HG03039 (cell line): ENCODE results near the gene D2HGDH.

Experiments used
- ATAC-seq: cut with Tn5 transposase; IDR thresholded peaks from one replicate; pipeline ENCODE4 v1.9.1; 2021; ENCODE audit warnings: mild to moderate bottlenecking, moderate library complexity; ENCODE audit not compliant: unreplicated experiment

Gene D2HGDH

DNA sequence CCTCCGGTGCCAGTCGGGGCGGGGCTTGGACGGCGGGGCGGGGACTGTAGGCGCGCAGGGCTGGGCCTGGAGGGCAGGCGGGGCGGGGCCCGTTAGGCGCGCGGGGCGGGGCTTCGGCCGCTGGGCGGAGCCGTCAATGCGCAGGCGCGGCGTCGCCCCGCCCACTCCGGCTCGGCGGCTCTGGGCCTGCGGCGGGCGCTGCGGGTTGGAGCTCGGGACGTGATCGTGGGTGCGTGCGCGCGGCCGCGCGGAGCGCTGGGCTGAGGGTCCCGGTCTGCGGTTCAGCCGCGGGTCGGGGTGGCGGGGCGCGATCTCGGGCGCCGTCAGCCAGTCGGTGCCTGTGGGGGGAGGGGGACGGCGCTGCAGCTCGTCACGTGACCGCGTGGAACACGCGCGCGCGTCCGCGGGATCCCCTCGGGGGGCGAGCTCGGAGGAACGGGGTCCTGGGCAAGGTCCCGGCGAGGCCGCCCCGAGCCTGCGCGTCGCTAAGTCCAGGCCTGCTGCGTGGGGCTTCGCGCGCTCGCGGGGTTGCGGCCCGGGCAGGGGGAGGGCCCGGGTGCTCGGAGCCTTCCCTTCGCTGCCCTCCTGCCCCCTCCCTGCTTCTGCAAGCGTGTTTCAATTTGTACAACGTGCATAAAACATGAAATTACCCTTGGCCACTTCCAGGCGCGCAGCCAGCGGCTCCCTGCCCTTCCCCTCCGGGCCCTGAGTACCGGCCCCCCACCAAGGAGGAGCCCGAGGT is at the start of gene D2HGDH:
Gene D2HGDH, plus strand, starts transcription at position 164 of the 742 bp plus-strand sequence. CDS start 595 bp downstream, outside the sequence.
- peak; percentile 83 for ATAC-seq

GRCh38 chr2:241686324-241686649 is 48.1 kb upstream of the D2HGDH start:
- ATAC-seq: peak; percentile 5

- peak; percentile 87 for ATAC-seq
Measured at GRCh38 chr2:241686650-241687425, 47.6 kb upstream of the D2HGDH start, which contains the start of gene DTYMK. DTYMK (minus strand) TSS chr2:241686815; CDS start chr2:241686783, 32 bp downstream.

GRCh38 chr2:241689306-241689705 is 45.1 kb upstream of the D2HGDH start:
- no peak for ATAC-seq

DNA sequence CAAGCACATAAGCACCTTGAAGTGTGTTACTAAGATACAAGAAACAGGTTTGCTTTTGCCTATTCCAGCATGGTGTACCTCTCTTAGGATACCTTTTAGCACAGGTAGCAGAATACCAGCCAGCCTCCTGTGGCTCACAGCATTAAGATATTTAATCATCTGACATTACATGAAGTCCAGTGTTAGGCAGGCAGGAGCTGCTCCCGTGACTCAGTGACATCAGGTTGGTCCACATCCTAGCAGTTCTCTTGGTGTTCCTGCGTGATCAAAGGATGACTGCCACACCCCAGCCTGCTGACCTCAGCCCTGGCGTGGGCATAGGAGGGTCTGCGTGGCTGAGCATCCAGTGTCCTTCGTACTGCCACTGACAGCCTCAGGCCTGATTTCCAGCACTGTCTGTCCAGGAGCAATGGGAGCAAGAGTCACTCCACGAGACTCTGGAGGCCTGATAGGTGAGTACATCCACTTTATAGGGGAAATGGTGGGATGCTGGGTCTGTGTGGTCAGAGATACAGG is 44.2 kb upstream of the D2HGDH start:
- no peak for ATAC-seq

GRCh38 chr2:241692448-241692847 is 42.0 kb upstream of the D2HGDH start:
- no peak for ATAC-seq

DNA sequence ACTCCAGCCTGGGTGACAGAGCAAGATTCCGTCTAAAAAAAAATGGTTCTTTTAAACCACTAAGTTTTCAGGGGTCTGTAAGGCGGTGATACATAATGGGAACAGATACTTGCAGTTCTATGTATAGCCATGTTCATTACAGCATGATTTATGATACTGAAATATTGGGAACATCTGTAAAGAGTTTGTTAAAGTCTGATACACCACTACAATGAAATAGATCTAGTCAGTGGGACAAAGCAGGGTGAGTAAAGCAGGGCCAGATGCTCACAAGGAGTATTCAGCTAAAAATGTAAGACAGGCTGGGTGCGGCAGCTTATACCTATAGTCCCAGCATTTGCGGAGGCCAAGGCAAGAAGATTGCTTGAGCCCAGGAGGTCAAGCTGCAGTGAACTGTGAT is 38.8 kb upstream of the D2HGDH start:
- ATAC-seq: no peak

GRCh38 chr2:241701149-241701398 is 33.4 kb upstream of the D2HGDH start:
- ATAC-seq: no peak

DNA sequence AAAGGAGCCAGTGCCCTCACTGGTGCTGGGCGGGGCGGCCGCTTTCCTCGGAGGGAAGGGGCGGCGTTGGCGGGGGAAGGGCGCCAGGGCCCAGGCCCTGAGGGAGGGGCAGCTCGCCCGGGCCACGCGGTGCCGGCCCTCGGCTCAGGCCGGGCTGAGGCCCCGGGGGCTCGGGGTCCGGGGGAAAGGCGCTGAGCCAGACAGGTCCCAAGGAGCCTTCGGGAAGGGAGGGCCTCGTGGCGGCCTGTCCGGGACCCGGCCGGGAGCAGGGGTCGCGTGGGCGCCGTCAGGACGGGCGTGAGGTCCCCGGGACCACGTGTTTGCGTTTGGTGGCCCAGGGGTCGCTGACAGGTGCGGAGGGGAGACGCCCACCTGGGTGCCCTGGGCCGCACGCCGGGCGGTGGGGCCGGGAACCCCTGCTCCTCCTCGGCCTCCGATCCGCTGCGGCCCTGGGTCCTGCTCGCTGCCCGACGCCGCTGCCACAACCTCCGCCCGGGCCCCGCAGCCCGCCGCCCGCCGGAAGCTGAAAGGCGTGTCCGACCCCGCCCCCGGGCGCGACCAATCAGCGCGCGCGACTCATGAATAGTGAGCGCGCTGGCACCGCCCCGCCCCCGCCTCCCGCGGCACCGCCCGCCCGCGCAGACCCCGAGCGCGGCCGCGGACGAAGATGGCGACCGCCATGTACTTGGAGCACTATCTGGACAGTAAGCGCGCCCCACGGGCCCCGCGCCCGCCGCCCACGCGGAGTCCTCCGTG is 32.9 kb upstream of the D2HGDH start, which contains the start of gene ING5:
Gene ING5, plus strand, starts transcription at position 641 of the 756 bp plus-strand sequence. Its CDS starts 27 bp downstream, at position 668.
- ATAC-seq: peak; percentile 51

- ATAC-seq: peak; percentile 69
Measured at GRCh38 chr2:241702155-241703031, 32.0 kb upstream of the D2HGDH start.

- no peak for ATAC-seq
Measured at GRCh38 chr2:241703032-241703604, 31.3 kb upstream of the D2HGDH start.

DNA sequence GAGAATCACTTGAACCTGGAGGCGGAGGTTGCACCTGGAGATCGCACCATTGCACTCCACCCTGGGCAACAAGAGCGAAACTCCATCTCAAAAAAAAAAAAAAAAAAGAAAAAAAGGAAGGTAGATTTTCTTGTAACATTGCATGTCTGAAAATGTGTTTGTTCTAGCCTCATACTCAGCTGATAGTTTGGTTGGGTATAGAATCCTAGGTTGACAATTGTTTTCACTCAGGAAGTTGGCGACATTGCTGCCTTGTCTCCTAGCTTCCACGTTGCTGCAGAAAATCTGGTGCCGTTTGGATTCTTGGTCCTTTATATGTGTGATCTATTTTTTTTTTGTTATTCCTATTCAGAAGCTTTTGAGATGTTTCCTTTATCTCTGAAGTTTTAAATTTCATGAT is 27.9 kb upstream of the D2HGDH start:
- no peak for ATAC-seq

DNA sequence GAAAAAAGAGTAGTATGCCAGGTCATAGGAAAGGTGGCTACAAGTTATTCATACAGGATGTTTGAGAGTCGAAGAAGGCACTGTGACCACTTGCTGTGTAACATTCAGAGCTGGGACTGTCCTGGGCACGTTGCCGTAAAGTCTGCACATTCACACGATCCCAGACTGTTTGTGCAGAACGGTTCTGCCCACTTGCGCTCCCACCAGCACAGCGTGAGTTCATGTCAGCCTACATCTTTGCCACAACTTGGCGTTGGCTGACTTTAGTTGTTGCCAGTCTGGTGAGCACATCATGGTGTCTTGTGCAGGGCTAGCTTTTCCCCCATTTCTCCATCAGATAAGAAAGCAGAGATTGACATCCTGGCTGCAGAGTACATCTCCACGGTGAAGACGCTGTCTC is 25.6 kb upstream of the D2HGDH start:
- ATAC-seq: no peak

GRCh38 chr2:241719093-241719492 is 15.3 kb upstream of the D2HGDH start:
- ATAC-seq: no peak

- ATAC-seq: no peak
Measured at GRCh38 chr2:241720099-241720498, 14.3 kb upstream of the D2HGDH start.

GRCh38 chr2:241720560-241720959 is 13.9 kb upstream of the D2HGDH start:
- no peak for ATAC-seq

GRCh38 chr2:241721852-241722251 is 12.6 kb upstream of the D2HGDH start:
- no peak for ATAC-seq

DNA sequence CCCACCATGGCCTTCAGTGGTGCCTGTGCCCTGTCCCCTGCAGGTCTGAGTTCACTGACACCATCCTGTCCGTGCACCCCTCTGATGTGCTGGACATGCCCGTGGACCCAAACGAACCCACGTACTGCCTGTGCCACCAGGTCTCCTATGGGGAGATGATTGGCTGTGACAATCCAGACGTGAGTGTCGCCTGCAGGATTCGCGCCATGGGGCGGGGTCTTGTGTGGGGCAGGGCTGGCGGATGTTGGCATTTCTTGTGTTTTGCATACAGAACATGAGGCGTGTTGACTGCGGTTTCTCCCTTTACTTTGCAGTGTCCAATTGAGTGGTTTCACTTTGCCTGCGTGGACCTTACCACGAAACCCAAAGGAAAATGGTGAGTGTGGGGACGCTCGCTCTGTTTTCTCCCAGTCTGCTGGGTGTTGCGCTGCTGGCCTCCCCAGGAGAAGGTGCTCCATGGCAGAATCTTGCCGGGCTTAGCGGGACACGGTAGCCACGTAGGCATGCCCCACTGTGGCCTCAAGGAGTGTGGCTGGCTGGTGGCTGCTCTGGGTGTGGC is 11.5 kb upstream of the D2HGDH start:
- no peak for ATAC-seq

DNA sequence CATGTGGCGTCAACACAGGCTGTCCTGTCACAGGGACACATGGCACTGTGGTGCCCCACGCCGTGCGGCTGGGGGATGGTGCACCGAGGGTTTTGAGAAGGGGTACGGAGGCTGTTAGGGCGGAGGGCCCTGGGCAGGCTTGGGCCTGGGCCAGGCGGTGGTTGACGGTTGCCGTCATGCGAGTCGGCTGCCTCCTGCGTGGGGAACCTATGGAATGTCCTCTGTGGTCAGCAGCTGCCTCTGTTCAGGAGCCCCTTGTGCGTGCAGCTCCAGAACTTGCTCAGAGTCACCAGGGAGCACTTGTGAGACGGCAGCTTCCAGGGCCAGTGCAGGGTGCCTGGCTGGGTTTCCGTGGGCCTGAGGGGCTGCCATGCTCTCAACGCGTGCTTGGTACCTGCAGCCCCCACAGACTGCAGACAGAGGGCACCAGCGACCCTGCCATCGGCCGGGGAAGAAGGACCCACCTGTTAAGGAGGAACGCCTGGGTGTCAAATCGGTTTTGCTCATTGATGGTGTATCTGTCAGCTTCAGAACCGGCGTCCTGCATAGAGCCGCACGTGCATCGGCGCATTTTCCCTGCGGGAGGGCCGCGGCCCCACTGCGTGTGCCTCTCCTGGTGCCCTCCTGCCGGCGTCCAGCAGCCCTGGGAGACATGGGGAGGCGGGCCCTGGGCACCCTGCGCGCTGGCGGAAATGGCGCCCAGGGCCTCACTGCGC is 10.0 kb upstream of the D2HGDH start:
- ATAC-seq: no peak
